ENCODE measurements around the gene OTUD5.

OTUD5 gene

DNA sequence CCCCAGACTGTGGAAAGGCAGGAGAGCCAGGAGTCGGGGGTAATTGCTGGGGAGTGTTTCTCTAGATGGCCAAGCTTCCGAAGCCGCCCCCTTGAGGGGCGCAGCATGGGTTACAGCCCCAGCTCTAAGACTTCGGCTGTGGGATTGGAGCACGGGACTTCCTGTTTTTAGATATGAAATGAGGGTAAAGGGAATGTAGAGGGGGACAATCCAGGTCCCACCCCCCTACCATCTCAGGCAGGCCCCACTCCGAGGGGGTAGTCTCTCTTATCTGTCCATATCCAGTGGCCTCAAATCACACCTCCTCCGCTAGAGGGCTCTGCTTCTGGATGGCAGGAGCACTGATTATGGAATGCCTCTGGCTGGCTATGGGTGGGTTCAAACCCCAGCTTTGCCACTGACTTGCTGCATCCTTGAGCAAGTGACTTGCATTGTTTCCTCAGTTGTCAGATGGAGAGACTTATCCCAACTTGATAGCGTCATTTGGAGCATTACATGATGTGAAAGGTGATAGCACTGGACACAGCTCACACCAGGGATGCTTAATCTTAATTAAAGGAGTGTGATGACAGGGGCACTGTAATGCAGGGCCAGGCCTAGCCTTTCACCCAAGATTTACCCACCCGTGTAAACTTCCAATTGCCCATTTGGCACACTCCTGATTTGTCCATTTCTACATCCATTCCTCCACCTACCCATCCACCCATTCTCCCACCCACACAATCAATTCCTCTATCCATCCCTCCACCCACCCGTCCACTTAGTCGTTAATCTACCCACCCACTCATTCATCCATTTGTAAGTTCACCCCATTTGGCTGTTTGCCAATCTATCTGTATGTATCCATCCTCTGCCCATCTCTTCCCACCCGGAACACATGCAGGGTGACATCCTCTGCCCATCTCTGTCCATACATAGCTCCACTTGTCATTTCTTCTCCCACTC, 15.1 kb upstream of the OTUD5 start:
- peak; percentile 41 to 47 (median 41) for DNase-seq

DNA sequence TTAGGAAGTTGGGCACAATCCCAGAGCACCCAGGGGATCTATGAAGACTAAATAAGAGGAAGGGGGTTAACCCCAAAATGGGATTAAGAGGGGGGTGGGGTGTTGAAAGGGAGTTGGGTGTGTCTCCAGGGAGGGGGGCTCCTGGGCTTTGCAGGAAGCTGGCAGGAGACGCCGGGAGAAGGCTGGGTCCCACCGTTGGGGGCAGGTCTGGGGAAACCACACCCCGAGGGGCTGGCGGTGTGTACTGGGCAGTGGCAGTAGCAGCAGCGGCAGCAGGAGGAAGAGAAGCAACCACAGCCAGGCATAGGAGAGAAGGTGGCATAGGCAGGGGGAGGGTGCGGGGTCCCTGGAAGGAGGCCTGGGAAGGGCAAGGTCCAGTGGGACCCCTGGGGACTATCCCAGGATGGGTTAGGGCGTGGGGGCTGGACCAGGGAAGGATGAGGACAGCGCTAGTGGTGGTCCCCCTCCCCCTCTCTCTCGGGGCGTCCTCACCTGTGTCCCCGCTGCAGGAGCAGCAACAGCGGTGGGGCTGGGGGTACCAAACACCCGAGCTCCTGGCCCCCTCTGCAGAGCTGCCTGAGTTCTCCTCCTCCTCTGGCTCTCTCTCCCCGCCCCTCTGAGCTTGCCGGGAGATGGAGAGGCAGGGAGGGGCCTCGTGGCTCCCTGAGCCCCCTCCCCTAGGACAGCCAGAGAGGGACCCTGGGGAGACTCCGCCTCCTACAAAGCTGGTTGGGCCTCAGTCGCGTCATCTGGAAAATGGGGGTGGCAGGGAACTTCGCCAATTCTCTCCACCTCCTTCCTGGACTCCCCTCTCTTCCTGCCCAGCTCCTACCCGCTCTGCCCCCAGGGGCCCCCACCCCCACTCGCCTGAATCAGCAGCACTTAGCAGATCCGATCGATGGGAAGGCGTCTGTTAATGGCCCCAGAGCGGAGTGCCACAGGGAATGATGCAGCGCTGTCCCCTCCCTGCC, 14.1 kb upstream of the OTUD5 start, which contains the start of gene KCND1:
KCND1 (minus strand) TSS at position 596 of the 971 bp plus-strand sequence. CDS start 1,573 bp downstream, outside the sequence.
- no peak for DNase-seq

DNA sequence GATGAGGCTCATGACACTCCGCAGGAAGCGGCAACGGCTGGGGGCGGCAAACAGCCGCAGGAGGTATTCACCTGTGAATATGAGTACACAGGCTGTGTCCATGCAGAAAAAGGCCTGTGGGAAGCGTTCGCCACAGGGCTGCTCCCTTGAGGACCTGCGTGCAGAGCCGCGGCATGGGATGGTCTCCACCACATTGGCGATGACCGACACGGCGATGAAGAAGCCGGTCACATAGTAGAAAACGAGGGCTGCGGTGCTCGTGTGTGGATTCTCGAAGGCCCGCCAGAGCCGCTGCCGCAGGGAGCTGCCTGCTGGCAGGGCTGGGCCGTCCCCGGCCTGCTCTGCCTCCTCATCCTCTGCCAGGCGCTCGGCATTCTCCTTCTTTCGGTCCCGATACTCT, 12.1 kb upstream of the OTUD5 start:
- no peak for DNase-seq

DNA sequence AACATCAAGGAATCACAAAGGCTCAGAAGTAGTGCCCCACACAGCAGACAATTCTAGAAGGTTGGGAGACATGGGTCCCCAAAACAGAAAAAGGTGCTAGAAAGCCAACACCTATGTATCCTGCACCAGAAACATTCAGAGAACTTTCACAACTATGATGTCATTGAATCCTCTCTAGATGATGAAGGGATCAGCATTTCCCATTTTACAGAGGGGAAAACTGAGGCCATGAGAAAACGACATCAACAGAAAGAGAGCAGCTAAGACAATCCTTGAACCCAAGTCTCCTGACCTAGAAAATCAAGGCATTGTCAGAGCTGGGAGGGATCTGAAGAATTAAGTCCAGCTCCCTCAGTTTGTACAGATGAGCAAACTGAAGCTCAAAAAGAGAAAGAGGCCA, 11.0 kb upstream of the OTUD5 start:
- no peak for DNase-seq

DNA sequence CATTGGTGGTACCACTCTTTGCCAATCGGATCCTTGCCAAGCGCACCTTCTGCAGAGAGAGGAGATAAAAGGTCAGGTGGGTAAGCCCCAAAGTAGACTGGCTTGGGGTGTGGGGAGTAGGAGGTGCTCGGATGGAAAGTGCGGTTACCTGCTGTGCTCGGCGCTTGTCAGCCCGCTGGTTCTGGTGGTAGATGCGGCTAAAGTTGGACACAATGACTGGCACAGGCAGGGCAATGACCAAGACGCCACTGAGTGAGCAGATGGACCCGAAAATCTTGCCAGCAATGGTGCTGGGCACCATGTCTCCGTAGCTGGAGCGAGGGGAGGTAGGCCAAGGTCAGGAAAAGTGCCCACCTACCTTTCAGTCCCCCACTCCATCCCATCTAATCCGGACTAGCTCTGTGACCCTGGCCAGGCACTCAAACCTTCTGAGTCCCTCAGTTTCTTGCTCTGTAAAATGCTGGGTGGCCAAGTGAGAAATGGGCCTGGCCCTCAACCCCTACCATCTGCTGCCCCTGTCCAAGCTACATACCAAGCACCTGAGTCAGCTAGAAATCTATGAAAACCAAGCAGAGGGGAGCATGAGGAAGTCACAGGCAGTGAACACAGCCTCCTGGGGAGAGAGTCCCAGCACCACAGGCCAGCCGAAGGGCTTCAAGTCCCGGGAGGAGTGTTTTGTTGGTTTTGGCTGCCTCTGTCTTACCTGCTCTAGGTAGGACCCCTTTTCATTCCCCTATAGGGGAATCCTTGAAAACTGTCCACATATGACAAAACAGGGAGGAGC, 9.6 kb upstream of the OTUD5 start:
- DNase-seq, result no peak

DNA sequence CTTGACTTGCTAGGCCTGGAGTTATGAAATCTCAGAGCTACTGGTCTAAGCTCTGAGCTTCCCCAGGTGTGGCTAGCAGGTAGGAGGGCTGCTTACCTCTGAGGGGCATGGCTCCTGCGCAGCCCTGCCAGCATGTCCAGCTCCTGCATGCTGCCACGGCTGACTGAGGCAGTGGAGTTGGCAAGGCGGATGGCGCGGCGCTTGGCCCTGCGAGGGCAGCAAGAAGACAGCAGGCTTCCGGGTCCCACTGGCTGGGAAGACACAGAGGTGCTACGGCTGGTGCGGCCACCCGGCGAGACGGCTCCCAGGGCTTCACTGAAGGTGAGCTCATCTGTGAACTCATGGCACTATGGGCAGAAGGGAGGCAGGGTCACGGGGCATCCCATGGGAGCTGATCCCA, 8.6 kb upstream of the OTUD5 start:
- no peak for DNase-seq

DNA sequence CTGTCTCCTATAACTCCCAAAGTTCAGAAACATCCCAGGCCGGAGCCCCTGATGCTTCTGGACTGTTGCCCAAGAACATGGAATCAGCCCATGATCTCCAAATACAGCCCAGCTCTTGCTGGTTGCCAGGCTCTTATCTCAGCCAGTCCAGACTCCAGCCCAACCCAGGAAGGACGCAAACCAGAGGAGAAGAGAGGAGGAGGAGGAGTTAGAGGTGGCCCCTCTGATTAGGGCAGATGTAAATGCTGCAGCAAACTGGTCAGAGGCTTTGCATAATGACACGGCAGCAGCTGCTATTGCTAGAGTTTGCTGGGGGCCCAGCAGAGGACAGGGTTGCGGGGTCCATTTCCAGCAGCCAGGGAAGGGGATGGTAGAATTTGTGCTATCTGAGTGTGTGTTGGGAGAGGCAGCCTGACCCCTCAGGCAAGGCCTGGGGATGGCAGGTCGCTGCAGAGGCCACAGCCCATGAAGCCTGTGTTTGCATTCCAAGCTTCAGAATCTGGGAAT, 4.2 kb upstream of the OTUD5 start:
- no peak for DNase-seq

DNA sequence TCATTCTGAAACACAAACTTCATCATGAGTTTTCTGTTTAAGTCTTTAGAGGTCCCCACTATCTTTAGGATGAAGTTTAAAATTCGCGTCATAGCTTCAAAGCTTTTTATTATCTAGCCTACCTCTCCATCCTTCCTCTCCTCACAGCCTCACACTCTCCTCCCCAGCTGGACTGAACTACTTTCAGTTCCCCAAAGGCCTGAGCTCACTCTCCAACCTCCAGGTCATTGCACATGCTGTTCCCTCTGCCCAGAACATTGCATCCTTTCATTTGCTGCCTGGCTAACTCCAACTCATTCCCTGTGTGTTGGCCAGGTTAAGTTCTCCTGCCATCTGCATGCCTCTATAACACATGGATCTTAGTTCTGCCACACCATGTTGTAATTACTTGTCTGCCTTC, 2.9 kb upstream of the OTUD5 start:
- peak; percentile 33 to 44 (median 38) for DNase-seq

DNA sequence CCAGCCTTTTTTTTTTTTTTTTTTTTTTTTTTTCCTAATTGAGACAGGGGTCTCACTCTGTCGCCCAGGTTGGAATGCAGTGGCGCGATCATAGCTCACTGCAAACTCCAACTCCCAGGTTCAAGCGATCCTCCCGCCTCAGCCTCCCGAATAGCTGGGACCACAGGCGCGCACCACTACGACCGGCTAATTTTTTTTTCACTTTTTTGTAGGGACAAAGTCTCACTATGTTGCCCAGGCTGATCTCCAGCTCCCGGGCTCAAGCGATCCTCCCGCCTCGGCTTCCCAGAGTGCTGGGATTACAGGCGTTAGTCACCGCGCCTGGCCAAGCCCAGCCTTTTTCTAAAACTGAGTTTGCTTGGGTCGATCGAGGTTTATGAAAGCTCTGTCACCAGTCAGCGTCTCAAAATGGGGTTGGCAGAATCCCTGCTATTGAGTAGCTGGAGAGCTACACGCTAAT, 1.3 kb upstream of the OTUD5 start:
- peak; percentile 34 to 44 (median 40) for DNase-seq

DNA sequence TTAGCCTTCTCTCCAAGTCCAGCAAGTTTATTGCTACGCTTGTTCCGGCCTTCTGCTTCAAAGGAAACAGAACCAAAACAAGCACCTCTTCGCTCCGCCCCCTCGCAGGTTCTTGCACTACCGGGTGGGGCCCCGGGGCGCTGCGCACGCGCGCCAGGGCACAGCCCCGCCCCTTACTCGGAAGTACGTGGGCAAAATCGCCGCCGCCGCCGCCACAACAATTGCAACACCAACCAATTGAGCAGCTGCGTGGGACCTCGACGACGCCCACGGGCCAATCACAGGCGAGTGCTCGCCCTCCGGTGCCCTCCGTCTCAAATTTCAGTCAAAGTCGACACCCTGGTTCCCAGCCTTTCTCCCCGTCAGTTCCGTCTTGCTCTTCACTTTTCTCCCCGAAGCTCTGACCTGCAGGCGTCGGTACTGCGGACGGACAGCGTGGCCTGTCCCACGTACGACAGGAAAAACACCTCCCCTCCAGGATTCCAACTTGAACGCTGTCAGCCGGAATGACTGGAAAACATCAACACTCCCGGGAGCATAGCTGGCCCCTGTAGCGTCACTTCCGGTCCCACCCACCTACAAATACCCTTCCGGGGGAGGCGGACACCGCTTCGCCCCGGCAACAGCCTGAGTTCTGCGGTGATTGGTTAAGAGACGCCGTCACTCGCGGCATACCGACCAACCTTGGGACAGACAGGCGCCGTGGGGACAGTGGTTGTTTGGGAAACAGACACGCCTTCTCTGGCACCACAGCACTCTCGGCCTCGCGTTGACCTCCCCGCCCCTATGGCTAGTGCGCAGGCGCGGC, 624 bp upstream of the OTUD5 start:
- DNase-seq, result peak; percentile 94 to 95 (median 95)

DNA sequence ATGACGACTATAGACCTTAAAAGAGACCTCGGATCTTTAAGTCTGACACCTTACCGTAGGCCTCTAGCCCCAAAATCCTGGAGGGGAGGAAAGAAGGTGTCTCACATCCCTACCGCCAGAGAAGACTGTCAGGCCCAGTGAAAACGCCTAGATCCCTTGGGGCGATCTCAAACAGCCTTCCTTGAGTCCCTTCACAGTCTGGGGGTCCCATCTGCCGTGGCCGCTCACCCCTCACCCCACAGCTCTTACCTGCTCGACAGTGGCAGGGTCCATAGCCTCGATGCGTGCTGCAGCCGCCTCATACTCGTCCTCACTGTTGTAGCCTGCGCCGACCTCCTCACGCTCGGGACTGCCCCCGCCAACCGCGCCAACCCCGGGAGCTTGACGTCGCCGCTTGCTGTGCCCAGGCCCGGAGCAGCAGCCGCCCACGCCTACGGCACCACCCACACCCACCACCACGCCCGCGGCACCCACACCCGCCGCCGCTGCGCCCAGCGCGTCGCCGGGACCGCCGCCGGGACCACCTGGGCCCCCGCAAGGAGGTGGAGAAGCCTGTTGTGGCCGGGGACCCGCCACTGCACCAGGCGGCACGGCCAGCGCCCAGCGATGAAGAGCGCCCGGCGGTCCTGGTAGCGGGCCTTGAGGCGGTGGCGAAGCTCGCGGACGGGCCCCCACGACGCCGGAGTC, 536 bp downstream of the OTUD5 start:
- peak; percentile 53 to 70 (median 53) for DNase-seq

DNA sequence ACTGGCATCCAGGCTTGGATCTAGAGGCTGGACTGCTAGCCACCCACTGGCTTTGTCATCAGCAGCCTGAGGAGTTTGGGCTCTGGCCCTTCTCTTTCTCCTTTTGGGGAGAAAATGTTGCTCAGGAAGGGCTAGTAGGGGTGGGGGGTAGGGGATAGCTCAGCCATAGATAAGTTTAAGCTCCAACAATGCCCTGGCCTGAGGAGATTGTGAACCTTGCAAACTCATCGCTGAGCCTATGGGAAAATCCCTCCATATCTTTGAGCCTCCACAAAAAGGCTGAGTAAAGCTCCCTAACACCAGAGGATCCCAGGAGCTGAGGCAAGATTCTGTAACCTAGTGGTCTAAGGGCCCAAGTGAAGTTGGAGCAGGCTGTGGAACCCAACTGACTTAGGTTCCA, 8.8 kb downstream of the OTUD5 start:
- no peak for DNase-seq

DNA sequence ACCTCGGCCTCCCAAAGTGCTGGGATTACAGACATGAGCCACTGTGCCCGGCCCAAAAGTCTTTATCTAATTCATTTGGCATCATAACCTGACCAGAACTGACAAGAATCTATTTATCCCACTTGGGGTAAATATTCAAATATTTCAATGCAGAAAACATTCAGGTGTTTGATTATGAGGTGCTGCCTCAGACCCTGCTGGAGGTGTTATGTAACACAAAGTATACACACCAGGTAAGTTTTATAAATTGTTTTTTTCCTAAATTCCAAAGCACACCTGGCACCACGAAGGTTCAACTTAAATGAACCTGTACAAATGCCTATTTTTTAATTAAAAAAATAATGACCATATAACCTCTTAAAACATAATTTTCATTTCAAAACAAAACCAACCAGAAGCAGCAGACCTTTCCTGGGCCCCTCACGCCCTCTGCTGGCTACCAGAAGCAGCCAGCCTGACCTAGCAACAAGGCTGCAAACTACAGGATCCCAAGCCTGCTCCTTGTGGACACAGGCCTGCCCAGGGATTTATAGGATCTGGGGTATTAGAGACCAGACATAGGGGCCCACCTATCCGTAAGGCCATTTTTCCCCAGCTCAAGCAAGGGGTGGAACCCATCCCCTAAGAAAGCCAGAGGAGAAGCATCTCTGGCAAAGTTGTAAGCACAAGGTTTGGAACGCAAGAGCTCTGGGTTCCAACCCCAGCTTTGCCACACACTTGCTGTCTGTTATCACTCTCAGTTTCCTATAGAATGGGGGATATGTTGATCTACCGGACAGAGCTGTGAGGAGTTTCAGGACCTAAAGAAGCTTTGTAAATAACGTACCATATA, 11.7 kb downstream of the OTUD5 start:
- DNase-seq, result peak; percentile 62 to 73 (median 64)

DNA sequence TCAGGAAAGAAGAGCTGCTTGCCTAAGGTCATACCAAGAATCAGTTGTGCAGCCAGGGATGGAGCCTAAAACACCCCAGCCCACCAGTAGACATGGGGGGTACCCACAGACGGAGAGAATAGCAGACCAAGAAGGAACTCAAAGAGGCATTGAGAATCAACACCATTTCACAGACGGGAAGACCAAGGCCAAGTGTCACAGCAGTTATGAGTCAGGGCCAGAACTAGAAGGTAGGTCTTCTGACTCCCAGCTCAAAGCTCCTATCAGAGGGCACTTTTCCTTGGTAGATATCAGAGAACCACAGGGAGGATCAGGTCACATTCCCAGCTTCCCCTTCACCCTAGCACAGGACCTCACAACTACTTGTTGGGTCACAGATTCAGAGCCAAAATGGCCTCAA, 14.5 kb downstream of the OTUD5 start:
- no peak for DNase-seq

DNA sequence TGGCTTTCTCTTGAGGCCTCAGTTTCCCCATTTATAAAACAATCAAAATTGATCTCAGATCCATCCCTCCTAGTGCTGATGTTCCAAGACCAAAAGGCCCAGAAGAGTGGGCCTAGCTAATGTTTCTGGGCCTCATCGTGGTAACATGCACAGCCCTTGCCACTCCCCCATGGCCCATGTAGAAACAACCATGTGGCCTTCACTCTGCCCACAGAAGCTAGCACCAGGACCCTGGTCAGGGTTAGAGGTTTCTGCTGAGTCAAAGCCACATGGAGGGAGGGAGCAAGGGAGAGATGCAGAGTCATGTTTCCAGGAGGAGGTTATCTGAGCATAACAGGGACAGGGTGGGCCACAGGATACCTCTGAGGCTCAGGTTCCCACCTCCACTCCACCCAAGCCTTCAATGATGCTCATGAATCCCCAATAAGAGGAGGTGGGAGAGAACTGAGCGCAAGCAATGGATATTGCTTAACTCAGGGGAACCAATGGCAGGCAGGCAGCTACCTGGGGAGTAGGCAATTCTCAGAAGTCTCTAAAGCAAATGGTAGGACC, 16.9 kb downstream of the OTUD5 start:
- no peak for DNase-seq

DNA sequence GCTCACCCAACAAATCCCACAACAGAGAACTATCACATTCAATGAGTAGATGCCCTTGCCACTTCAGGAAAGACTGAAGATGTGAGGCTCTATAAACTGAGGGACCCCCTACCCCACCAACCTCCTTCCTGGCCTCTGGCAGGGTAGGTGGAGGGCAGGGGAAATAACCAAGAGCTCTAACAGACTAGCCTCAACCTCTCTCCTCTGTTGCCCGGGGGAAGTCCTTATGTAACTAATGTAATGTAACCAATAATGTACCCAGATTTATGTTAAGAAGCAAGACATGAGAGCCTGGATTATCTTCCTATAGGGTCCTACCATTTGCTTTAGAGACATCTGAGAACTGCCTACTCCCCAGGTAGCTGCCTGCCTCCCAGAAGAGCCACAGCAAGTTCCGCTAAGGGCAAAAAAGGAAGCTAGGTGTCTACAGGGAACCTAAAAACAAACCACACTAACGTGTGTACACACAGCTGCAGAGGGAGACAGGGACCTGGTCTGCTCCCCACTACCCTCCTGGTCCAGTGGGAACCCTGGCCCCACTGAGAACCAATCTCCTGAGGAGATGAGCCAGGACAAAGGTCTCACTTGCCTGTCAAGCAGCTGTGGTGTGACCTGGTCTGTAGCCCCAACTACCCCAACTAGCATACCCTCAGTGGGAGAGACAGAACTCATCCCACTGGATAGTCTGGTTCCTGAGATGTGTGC, 17.7 kb downstream of the OTUD5 start:
- DNase-seq, result no peak

DNA sequence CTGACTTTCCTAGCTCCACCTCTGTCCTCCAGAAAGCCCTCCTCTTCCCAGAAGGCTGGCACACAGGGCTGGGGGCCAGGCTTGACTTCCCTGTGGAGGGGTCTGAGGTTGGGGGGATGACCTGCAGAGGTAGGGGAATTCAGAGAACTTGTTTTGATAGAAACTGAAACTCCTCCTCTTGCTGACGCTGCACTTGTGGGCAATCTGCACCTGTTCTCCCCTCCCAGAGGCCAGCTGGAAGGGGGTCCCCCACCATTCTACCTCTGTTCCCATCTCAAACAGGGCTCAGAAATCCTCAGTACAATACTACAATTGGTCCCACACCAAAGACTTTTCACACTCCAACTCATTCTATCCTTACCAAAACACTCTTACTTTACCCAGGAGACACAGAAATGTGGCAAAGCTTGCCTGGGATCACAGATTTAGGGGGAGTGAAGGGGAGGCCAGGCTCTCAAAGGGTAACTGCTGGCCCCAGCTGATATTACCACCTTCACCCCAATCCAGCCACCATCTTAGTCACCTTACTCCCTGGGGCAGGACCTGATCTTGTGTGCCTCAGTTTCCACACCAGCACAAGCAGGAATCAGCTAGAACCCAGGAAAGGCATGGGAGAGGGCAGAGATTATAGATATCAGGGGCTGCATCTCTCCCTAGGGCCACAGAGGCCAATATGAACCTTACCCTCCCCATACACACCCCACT, 18.5 kb downstream of the OTUD5 start:
- no peak for DNase-seq
